Osteocyte (in vitro differentiated cells): ENCODE results near the gene PDZD8. TPM values are rescaled to one million over a fixed set of nuclear protein-coding genes. Genes with fewer than 3 reads are reported as not detected.

Source experiments
- DNase-seq: peaks from one replicate; pipeline ENCODE4 v3.0.0; 2021; ENCODE audit warnings: mixed read lengths; ENCODE audit not compliant: unreplicated experiment; ENCODE audit errors: extremely low spot score
- H3K27ac Mint-ChIP-seq: one replicate; pipeline ENCODE4 v1.8.0; 2021; ENCODE audit warnings: mild to moderate bottlenecking, mixed read lengths; ENCODE audit not compliant: unreplicated experiment
- H3K27me3 Mint-ChIP-seq: one replicate; pipeline ENCODE4 v1.8.0; 2021; ENCODE audit warnings: mixed read lengths; ENCODE audit not compliant: unreplicated experiment
- H3K36me3 Mint-ChIP-seq: one replicate; pipeline ENCODE4 v1.8.0; 2021; ENCODE audit warnings: mixed read lengths; ENCODE audit not compliant: unreplicated experiment
- H3K4me1 Mint-ChIP-seq: one replicate; pipeline ENCODE4 v1.8.0; 2021; ENCODE audit warnings: mixed read lengths; ENCODE audit not compliant: unreplicated experiment
- H3K4me3 Mint-ChIP-seq: one replicate; pipeline ENCODE4 v1.8.0; 2021; ENCODE audit warnings: mild to moderate bottlenecking, moderate library complexity, mixed read lengths; ENCODE audit not compliant: unreplicated experiment
- H3K9me3 Mint-ChIP-seq: one replicate; pipeline ENCODE4 v1.8.0; 2021; ENCODE audit warnings: mixed read lengths; ENCODE audit not compliant: unreplicated experiment
- total RNA-seq: library from RNA; stranded (reverse); gene quantifications from 2 replicates; pipeline ENCODE4 v1.2.1, GENCODE V29; 2021
- TF ChIP-seq, protein P1 (sequence below): fragments of 200-600 bp; sonication (generic); IDR thresholded peaks from 2 replicates; pipeline ENCODE4 v1.5.0; 2021; ENCODE audit warnings: antibody characterized with exemption, mild to moderate bottlenecking, moderate library complexity

PDZD8 gene
- total RNA-seq, 1 donor from 2014 or later: 32.9 TPM

DNA sequence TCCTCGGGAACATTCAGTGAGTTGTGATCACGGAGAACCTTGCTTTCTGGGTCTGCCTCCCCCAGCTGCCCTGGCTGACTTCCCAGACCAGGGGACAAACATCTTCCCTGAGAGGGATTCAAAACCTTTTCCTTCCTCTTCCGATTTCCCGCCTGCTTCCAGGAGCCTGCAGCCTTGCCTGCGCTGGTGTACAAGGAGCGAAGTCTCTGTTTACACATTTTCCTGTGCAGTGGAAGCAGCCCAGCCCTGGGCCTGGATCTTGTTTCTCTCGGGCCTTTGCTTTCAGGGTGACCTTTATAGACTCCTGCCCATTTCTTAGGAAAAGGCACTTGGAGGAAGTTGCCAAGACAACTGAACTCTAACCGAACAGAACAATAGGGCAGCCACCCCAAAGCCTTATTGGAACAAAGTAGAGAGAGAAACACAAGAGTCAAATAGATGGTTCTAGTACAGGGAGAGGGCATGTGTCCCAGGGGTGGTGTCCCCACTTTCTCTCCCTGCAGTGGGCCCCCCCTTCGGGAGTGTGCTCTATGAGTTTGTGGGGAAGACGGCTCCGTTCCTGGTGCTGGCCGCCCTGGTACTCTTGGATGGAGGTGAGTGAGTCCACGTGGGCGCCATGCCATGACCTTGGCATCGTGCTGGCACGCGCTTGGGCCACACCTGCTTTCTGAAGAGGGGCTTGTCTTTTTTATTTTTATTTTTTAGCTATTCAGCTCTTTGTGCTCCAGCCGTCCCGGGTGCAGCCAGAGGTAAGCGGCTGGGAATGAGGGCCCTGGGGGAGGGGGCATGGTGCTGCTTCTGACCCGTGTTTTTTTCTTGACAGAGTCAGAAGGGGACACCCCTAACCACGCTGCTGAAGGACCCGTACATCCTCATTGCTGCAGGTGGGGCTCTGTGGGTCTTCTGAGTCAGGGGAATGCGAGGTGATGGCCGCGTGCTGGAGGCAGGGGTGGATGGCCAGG lies 120.2 kb downstream of the PDZD8 start:
- DNase-seq: peak; percentile 77
- no peaks in the 10 kb centered on the region for H3K36me3 Mint-ChIP-seq
- H3K4me1 Mint-ChIP-seq: no peaks in the 10 kb centered on the region
- H3K4me3 Mint-ChIP-seq: no peak overlapping the region
- H3K27me3 Mint-ChIP-seq: peaks cover 40% of the 10 kb centered on the region
- TF ChIP-seq, protein P1, sequence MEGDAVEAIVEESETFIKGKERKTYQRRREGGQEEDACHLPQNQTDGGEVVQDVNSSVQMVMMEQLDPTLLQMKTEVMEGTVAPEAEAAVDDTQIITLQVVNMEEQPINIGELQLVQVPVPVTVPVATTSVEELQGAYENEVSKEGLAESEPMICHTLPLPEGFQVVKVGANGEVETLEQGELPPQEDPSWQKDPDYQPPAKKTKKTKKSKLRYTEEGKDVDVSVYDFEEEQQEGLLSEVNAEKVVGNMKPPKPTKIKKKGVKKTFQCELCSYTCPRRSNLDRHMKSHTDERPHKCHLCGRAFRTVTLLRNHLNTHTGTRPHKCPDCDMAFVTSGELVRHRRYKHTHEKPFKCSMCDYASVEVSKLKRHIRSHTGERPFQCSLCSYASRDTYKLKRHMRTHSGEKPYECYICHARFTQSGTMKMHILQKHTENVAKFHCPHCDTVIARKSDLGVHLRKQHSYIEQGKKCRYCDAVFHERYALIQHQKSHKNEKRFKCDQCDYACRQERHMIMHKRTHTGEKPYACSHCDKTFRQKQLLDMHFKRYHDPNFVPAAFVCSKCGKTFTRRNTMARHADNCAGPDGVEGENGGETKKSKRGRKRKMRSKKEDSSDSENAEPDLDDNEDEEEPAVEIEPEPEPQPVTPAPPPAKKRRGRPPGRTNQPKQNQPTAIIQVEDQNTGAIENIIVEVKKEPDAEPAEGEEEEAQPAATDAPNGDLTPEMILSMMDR: no peak
- no peak overlapping the region for H3K27ac Mint-ChIP-seq
- no peaks in the 10 kb centered on the region for H3K9me3 Mint-ChIP-seq

DNA sequence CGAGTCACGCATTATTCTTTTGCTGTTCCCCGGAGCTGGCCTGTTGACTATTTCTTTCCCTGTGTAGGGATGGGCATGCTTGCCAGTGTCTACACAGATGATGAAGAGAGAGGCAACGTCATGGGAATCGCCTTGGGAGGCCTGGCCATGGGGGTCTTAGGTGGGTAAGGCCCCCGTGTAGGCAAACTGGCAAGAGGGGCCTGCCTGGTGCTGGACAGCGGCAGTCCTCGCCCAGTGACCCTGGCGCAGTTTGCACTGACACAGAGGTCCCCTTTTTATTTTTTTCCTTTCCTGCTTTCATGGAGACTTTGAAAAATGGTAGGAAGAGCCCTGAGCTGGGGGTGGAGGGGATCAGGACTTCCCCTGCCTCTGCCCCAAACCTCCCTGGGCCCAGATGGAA lies 120.9 kb downstream of the PDZD8 start:
- DNase-seq: no peak
- no peaks in the 10 kb centered on the region for H3K36me3 Mint-ChIP-seq
- H3K4me1 Mint-ChIP-seq: no peaks in the 10 kb centered on the region
- H3K27ac Mint-ChIP-seq: no peak overlapping the region
- H3K4me3 Mint-ChIP-seq: no peak overlapping the region
- no peaks in the 10 kb centered on the region for H3K9me3 Mint-ChIP-seq
- peaks cover 37% of the 10 kb centered on the region for H3K27me3 Mint-ChIP-seq
- TF ChIP-seq, protein P1: no peak

DNA sequence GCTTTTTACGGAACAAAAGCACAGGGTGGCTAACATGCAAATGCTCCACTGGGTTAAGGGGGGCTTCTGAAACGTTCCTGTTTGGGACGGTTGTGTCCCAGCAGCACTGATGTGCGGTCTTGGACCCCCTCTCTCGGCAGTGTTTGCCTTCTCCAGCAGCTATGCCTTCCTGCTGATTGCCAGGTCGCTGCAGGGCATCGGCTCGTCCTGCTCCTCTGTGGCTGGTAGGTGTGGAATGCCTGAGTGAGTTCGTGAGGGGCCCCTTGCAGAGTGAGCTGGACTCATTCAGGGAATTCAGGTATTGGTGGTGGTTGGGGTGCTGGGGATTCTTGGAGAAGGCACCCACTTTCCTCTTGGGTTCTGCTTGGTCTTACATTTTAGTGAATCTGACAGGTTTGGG lies 121.3 kb downstream of the PDZD8 start:
- TF ChIP-seq, protein P1: no peak
- no peak for DNase-seq
- Mint-ChIP-seq H3K9me3 (no peaks in the 10 kb centered on the region), H3K4me3 (no peak overlapping the region), H3K27me3 (peaks cover 36% of the 10 kb centered on the region), H3K4me1 (no peaks in the 10 kb centered on the region), H3K36me3 (no peaks in the 10 kb centered on the region), H3K27ac (no peak overlapping the region)

DNA sequence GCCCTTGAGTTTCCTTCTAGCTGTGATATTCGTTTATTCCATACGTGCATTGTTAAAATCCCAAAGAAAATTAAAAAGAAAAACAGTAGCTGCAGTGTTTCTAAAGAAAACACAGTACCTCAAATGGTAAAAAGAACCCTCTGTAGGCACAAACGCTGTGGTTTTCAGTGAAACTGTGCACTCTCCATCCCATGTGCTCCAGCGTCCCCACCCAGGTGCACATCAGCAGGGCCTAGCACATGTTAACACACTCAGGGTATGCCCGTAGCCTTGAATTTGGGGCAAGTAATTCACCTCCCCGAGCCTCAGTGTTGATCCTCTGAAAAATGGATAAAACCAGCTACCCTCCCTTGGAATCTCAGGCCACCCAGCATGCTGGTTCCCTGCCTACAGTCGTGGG lies 124.8 kb downstream of the PDZD8 start:
- Mint-ChIP-seq H3K9me3 (no peaks in the 10 kb centered on the region), H3K4me1 (no peaks in the 10 kb centered on the region), H3K36me3 (no peaks in the 10 kb centered on the region), H3K27ac (no peak overlapping the region), H3K27me3 (peaks cover 53% of the 10 kb centered on the region), H3K4me3 (no peak overlapping the region)
- no peak for DNase-seq
- TF ChIP-seq, protein P1: no peak

DNA sequence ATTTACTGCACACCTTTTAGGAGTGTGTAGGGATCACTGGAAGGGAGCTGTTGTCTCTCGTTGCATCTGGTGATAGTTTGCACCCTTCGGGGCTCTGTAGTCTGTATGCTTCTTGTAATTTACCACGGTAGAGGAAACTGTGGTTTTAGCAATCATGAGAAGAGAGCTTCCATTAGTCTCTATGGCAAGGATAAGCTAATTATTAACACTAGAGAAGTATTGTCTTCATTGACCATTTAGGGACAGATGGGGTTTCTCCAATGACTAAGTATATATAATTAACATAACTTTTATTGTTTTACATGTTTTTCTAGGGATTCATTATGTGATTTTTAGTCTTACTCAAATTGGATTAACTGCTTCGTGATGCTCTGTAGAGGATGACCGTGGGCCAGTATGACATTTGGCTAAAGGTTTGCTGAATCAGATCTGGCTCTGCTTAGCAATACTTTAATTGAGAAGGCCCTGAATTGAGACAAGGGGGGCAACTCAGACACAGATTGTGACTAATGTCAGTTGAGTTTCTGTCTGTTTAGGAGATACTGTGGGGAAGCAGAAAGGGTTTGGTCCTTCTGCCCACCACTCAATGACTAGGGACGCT lies 125.6 kb downstream of the PDZD8 start:
- H3K27me3 Mint-ChIP-seq: peaks cover 60% of the 10 kb centered on the region
- no peak overlapping the region for H3K27ac Mint-ChIP-seq
- H3K4me3 Mint-ChIP-seq: no peak overlapping the region
- no peaks in the 10 kb centered on the region for H3K4me1 Mint-ChIP-seq
- no peak for DNase-seq
- TF ChIP-seq, protein P1: no peak
- H3K36me3 Mint-ChIP-seq: no peaks in the 10 kb centered on the region
- no peaks in the 10 kb centered on the region for H3K9me3 Mint-ChIP-seq
